Measurements from ENCODE around the gene RGS6. TPM values are rescaled to one million over a fixed set of nuclear protein-coding genes. Genes with fewer than 3 reads are reported as not detected.

RGS6 gene
- total and polyA plus RNA-seq, 2 of the 4 experiments (the other 2 are of a cell fraction), result not detected

DNA sequence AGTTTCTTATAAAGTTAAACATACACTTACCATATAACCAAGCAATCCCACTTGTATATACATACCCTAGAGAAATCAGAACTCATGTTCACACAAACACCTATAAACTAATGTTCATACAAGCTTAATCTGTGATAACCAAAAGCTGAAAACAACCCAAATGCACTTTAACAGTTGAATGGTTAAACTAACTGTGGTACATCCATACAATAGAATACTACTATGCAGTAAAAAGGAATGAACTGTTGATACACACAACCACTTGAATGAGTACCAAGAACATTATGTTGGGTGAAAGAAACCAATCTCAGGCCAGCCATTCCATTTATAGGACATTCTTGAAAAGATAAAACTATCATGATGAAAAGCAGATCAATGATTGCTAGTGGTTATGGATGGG lies 534.1 kb downstream of the RGS6 start:
- Histone ChIP-seq H2BK120ac (ENCODE audit: low read depth, low read length) (no peak overlapping the region), H3K4me1 (ENCODE audit: control insufficient read depth, insufficient read depth, low read length) (no peaks in the 10 kb centered on the region), H3K4me2 (ENCODE audit: low read depth, low read length) (no peak overlapping the region), H3K4me3 (ENCODE audit: insufficient read depth, low read depth, low read length) (no peak overlapping the region), H2BK20ac (ENCODE audit: low read depth, low read length) (no peak overlapping the region), H3K23ac (ENCODE audit: low read depth, low read length) (no peak overlapping the region), H3K18ac (ENCODE audit: low read depth, low read length) (no peak overlapping the region), H3K79me1 (ENCODE audit: low read depth in 1 of 2, low read length in 2 of 2) (no peaks in the 10 kb centered on the region), H3K27ac (ENCODE audit: insufficient read depth, low read length) (no peak overlapping the region), H3K27me3 (ENCODE audit: control insufficient read depth, insufficient read depth, low read length) (peaks cover 8% of the 10 kb centered on the region), H3K56ac (ENCODE audit: extremely low read depth, insufficient read depth, low read length) (no peak overlapping the region), H2AFZ (replicated peaks; ENCODE audit: low read length, poor library complexity) (no peak overlapping the region), H3K9me1 (ENCODE audit: insufficient read depth, low read length) (no peaks in the 10 kb centered on the region), H3K14ac (replicated peaks; ENCODE audit: low read depth, low read length) (no peak overlapping the region), H3K9ac (ENCODE audit: low read depth, low read length) (no peak overlapping the region), H4K8ac (ENCODE audit: low read depth in 2 of 2, low read length in 2 of 2) (no peak overlapping the region), H4K91ac (ENCODE audit: insufficient read depth, low read depth, low read length) (no peak overlapping the region), H2BK15ac (ENCODE audit: low read depth, low read length) (no peak overlapping the region), H2AK5ac (ENCODE audit: low read depth, low read length) (no peak overlapping the region), H2AK9ac (replicated peaks; ENCODE audit: low read depth, low read length, poor library complexity) (no peak overlapping the region), H3K9me3 (ENCODE audit: control insufficient read depth, insufficient read depth, low read length) (no peaks in the 10 kb centered on the region; the same call in 1 of the 2 replicates), H4K20me1 (ENCODE audit: insufficient read depth, low read length) (no peaks in the 10 kb centered on the region), H4K5ac (ENCODE audit: low read depth, low read length) (no peak overlapping the region), H3K36me3 (ENCODE audit: control insufficient read depth, insufficient read depth, low read length) (no peaks in the 10 kb centered on the region), H2BK5ac (ENCODE audit: low read depth, low read length, poor library complexity, severe bottlenecking) (no peak overlapping the region), H3K4ac (ENCODE audit: low read depth, low read length) (no peak overlapping the region)
- intact Hi-C loops (cut with micrococcal nuclease), result no loop called here
- ATAC-seq (ENCODE audit: low read depth) (no peak), DNase-seq (no peak)
- no TSS peak for BruUV-seq (replicated peaks)
- dilution Hi-C loops (cut with HindIII; ENCODE audit: low sequenced_read_pairs, unreplicated experiment), result no loop called here
- ChIA-PET CTCF (interaction anchor here (0.6 kb wide), 1 partner anchor 12 kb away, joined by 3 read pairs; no protein-coding TSS in a partner anchor), POLR2A (ENCODE audit: unreplicated experiment) (no interaction called here)
- TF ChIP-seq POLR2A (IDR thresholded peaks at IDR 0.05; ENCODE audit: low read depth, low read length) (no peak), NFE2L2 (IDR thresholded peaks at IDR 0.05; ENCODE audit: low read depth, low read length) (no peak), RFX5 (IDR thresholded peaks at IDR 0.05; ENCODE audit: low read depth, low read length) (no peak), RAD21 (IDR thresholded peaks at IDR 0.05; ENCODE audit: low read length) (no peak), RCOR1 (IDR thresholded peaks at IDR 0.05; ENCODE audit: insufficient replicate concordance, low read length) (no peak), FOS (IDR thresholded peaks at IDR 0.05; ENCODE audit: low read depth, low read length) (no peak), CHD1 (IDR thresholded peaks at IDR 0.05; ENCODE audit: low read depth, low read length) (no peak), MAFK (IDR thresholded peaks at IDR 0.05; ENCODE audit: low read depth, low read length) (no peak), MXI1 (IDR thresholded peaks at IDR 0.05; ENCODE audit: borderline replicate concordance, low read depth, low read length) (no peak), CEBPB (IDR thresholded peaks at IDR 0.05; ENCODE audit: low read depth, low read length) (no peak), SMC3 (IDR thresholded peaks at IDR 0.05; ENCODE audit: low read depth, low read length) (no peak), MAZ (IDR thresholded peaks at IDR 0.05; ENCODE audit: borderline replicate concordance, low read depth, low read length) (no peak), BHLHE40 (IDR thresholded peaks at IDR 0.05; ENCODE audit: low read depth, low read length) (no peak)
- TF ChIP-seq, protein P1, sequence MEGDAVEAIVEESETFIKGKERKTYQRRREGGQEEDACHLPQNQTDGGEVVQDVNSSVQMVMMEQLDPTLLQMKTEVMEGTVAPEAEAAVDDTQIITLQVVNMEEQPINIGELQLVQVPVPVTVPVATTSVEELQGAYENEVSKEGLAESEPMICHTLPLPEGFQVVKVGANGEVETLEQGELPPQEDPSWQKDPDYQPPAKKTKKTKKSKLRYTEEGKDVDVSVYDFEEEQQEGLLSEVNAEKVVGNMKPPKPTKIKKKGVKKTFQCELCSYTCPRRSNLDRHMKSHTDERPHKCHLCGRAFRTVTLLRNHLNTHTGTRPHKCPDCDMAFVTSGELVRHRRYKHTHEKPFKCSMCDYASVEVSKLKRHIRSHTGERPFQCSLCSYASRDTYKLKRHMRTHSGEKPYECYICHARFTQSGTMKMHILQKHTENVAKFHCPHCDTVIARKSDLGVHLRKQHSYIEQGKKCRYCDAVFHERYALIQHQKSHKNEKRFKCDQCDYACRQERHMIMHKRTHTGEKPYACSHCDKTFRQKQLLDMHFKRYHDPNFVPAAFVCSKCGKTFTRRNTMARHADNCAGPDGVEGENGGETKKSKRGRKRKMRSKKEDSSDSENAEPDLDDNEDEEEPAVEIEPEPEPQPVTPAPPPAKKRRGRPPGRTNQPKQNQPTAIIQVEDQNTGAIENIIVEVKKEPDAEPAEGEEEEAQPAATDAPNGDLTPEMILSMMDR (conservative IDR thresholded peaks at IDR 0.05; ENCODE audit: low read depth, low read length), result no peak
- TF ChIP-seq, protein P2, sequence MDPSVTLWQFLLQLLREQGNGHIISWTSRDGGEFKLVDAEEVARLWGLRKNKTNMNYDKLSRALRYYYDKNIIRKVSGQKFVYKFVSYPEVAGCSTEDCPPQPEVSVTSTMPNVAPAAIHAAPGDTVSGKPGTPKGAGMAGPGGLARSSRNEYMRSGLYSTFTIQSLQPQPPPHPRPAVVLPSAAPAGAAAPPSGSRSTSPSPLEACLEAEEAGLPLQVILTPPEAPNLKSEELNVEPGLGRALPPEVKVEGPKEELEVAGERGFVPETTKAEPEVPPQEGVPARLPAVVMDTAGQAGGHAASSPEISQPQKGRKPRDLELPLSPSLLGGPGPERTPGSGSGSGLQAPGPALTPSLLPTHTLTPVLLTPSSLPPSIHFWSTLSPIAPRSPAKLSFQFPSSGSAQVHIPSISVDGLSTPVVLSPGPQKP (IDR thresholded peaks at IDR 0.05; ENCODE audit: borderline replicate concordance, low read depth, low read length), result no peak
- TF ChIP-seq, protein P3, sequence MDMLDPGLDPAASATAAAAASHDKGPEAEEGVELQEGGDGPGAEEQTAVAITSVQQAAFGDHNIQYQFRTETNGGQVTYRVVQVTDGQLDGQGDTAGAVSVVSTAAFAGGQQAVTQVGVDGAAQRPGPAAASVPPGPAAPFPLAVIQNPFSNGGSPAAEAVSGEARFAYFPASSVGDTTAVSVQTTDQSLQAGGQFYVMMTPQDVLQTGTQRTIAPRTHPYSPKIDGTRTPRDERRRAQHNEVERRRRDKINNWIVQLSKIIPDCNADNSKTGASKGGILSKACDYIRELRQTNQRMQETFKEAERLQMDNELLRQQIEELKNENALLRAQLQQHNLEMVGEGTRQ (IDR thresholded peaks at IDR 0.05; ENCODE audit: low read depth, low read length), result no peak
- in situ Hi-C loops (cut with MboI; ENCODE audit: low sequenced_read_pairs), result no loop called here
